GM18870 (cell line): ENCODE measurements around the gene DNMBP.
"Not testable (repeated sequence)": the region's sequence is repeated elsewhere in the genome, so short reads cannot be mapped to it uniquely, and the experiment has no call there.

ENCODE experiments used
- ATAC-seq: cut with Tn5 transposase; IDR thresholded peaks from one replicate; pipeline ENCODE4 v1.9.1; 2021; ENCODE audit warnings: moderate library complexity; ENCODE audit not compliant: unreplicated experiment

The DNMBP gene

GRCh38 chr10:99870123-99870730 lies 139.5 kb downstream of the DNMBP start:
- no peak for ATAC-seq

- no peak for ATAC-seq
These were observed 140.1 kb downstream of the DNMBP start for GRCh38 chr10:99869581-99870122.

GRCh38 chr10:99867250-99867649 lies 142.5 kb downstream of the DNMBP start:
- not testable (repeated sequence) for ATAC-seq

DNA sequence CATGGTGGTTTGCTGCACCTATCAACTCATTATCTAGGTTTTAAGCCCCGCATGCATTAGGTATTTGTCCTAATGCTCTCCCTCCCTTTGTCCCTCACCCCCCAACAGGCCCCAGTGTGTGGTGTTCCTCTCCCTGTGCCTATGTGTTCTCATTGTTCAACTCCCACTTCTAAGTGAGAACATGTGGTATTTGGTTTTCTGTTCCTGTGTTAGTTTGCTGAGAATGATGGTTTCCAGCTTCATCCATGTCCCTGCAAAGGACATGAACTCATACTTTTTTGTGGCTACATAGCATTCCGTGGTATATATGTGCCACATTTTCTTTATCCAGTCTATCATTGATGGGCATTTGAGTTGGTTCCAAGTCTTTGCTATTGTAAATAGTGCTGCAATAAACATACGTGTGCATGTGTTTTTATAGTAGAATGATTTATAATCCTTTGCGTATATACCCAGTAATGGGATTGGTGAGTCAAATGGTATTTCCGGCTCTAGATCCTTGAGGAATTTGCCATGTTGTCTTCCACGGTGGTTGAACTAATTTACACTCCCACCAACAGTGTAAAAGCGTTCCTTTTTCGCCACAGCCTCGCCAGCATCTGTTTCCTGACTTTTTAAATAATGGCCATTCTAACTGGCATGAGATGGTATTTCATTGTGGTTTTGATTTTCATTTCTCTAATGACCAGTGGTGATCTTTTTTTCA lies 146.1 kb downstream of the DNMBP start:
- ATAC-seq = not testable (repeated sequence)

GRCh38 chr10:99860466-99860865 lies 149.3 kb downstream of the DNMBP start:
- ATAC-seq = no peak

GRCh38 chr10:99859585-99859984 lies 150.2 kb downstream of the DNMBP start:
- no peak for ATAC-seq

DNA sequence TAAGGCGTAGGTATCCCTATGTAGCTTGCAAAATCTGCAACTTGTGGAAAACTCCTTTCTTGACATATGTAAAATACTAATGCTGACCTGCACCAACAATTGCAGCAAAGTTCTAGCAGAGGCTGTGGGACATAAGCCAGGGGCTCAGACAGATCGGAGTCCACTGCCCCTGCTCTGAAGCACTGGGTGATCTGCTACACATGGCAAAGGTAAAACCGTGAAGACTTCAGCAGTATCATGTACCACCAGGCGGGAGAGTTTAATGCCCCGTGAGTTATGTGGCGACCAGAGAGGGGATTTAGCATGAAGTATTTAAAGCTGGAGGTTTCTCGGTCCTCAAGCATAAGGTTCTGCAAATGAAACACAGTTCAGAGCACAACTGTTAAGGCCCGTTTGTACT lies 150.9 kb downstream of the DNMBP start:
- ATAC-seq = no peak

DNA sequence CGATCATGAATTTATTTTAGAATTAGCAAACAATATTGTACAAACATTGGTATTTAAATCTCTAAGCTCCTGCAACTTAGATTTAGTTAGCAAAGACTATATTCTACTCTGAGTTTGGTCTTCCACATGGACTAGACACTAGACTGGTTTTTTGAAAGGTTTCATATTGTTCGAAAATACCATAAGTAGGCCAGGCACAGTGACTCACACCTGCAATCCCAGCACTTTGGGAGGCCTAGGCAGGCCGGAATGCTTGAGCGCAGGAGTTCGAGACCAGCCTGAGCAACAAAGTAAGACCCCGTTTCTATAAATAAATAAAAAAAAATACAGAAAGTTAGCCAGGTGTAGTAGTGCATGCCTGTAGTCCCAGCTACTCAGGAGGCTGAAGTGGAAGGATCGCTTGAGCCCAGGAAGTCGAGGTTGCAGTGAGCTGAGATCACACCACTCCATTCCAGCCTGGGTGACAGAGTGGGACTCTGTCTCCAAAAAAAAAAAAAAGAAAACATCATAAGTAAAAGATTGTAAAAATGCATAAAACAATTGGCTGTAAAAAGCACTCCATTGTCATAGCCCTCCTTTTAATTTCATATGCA lies 154.2 kb downstream of the DNMBP start:
- no peak for ATAC-seq

DNA sequence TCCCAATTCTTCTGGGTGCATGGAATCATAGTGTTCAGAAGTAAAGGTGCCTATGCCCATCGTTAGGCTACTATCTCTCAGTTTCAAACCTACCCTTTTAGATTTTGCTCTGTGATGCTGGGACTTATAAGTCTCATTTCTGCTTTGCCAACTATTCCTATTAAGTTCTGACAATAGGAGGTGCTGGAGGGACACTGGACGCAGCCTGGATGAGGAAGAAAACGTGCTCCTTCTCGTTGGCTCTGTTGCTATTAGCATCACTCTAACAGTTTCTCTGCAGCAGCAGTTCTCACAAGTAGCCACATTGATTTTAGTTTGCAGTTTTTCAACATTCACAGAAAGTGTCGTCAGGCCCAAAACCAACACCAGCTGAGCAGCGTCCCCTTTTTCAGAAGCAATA lies 154.9 kb downstream of the DNMBP start:
- ATAC-seq = no peak

- ATAC-seq = no peak
These were observed 156.1 kb downstream of the DNMBP start for GRCh38 chr10:99853655-99854054.

DNA sequence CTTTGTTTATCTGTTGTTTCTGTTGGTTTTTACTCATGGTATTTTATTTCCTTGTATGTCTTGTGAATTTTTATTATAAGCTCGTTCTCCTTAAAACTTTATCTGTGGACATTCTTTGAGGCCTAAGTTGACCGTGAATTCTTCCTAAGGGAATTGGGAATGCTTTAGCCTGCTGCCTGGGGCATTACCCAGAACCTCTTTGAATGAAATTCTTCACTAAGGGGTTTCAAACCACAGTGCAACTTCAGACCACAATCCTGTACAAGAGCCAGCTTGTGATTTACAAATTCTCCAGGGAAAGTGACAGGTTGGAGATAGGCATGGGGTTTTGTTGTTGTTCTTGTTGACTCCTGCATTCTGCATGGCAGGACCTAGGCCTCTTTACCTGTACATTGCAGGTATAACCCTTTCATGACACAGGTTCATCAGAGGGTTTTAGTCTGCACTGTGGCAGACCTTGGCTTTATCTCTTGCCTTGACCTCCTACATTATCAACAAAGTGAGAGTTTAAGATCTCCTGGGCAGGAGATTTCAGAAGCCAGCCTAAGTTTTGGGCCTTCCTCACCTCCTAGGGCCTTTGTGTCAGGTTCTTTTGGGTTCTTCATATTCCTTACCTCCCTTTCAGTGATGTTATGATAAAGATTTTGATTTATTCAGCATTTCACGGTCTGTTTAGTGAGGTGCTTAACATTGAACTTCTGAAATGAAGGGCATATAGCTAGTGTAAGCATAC lies 157.1 kb downstream of the DNMBP start:
- no peak for ATAC-seq

DNA sequence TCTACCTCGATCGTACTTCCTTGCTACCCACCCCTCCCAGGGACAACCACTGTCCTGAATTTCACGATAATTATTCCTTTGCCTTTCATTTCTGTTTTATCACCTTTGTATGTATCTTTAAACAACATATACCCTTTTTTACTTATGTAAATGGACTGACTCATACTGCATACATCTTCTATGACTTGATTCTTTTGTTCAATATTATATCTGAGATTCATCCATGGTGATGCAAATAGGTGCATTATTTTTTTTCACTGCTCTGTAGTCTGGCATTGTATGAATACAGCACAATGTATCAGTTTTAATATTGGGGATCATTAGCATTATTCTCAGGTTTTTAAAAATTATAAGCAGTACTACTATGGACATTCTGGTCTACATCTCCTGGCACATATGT lies 157.9 kb downstream of the DNMBP start:
- ATAC-seq = no peak

DNA sequence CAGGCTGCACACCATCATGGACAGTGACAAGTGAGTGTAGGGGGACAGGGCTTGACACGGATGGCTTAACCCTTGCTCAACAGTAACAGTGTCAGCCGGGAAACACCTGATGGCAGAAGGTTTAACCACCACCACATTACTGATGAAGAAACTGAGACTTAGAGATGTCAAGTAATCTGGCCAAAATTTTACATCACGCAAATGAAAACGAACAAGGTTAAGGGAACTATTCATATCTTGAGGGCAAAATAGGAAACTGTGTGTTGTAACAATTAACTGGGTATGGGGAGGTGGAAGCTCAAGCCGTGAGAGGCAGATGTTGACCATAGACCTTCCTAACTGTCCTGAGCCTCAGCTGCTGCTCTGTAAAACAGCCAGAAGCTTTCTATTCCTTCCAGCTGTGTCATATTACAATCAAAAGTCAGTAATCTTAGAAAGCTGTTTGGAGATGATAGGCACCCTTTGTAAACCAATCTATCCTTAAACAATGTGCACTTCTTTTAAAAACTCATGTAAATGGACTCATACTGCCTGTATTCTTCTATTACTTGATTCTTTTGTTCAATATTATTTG lies 158.9 kb downstream of the DNMBP start:
- ATAC-seq = no peak

DNA sequence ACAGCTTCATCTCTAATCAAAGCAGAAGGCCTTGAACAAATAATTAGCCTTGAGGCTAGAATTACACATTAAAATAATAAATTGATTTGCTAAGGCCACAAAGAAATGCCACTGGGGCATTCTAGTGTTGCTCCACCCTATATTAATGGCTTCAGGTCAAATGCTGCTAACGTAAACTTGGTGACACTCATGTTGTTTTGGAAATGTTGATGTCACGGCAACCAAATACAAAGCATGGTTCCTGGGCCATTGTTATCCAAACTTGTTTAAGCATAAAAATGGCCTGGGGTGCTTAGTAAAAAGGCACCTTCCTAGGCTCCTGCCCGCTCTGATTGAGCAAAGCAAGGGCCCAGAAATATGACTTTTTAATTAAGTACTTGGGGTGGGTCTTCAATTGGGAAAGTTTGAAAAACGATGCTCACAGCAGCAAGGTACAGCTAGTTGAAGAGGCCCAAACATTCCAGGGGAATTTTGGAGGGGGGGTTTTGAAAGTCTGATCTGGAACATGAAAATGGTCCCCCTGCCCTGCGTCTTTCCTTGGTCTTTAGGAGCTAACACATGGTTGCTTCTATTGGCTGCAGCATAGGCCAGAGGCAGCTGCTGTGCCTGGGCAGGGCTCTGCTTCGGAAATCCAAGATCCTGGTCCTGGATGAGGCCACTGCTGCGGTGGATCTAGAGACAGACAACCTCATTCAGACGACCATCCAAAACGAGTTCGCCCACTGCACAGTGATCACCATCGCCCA lies 159.6 kb downstream of the DNMBP start:
- no peak for ATAC-seq

DNA sequence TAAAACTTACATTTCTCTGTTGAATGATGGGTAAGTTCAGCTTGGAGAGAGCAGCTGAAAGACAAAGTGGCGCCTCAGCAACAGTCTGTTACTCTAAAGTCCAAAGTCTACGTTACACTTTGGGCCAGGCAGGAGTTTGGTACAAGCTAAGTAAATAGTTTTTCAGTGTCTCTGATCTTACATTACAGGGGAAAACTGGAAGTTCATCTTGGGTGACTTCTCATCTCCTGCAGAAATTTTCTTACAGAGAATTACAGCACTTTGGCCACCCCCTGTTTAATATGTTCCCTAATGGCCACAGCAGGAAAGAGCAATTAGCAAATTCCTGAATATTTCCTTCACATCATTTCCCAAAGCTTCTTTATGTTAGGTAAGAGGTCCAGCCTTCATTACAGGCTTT lies 160.2 kb downstream of the DNMBP start:
- no peak for ATAC-seq

- no peak for ATAC-seq
These were observed 160.7 kb downstream of the DNMBP start for GRCh38 chr10:99849057-99849456.

DNA sequence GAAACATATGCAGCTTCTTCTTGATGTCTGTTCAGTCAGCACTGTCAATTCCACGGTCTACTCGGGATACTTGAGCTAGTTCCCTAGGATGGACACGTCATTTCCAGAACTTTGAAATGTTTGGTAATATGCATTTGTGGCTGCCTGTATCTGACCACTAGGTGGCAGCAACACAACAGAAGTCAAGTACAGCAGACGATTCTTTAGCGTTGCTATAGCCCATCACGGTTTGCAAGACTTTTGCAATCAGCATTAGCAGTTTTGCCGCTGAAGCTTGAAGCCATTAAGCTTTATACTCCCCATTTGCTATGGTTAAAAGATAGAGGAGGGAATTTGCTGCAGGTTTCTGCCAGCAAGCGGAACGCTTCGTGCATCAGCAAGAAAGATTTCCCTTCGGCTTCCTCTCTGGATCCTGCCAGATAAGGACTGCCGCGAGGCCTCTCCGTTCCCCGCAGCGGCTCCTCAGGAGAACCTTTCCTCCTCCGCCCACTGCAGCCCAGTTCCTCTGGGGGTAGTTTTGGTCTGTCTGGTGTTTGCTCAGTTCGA lies 163.8 kb downstream of the DNMBP start:
- ATAC-seq = no peak

DNA sequence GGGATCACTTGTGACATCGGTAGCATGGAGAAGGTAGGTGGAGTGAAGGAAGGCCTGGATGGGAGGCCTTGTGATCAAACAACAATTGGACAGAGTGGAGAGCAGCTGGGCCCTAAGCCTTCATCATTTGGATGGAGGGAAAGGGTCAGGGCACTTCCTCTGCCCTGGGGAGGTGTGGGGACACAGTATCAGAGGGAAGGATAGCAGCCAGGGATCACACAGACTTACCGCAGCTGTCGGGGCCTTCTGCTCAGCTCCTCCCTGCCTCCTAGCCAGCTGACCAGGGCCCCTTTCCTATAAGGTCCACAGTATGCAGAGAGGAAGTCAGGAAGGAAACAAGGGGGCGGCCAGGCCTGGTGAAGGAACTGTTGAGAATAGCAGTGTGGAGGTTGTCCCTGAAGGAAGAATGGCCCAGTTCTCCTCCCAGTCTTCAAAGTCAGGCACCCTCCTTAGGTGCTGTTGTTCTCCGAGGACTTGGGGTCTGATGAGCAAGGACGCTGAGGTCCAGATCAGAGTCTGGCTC lies 165.3 kb downstream of the DNMBP start:
- ATAC-seq = no peak

DNA sequence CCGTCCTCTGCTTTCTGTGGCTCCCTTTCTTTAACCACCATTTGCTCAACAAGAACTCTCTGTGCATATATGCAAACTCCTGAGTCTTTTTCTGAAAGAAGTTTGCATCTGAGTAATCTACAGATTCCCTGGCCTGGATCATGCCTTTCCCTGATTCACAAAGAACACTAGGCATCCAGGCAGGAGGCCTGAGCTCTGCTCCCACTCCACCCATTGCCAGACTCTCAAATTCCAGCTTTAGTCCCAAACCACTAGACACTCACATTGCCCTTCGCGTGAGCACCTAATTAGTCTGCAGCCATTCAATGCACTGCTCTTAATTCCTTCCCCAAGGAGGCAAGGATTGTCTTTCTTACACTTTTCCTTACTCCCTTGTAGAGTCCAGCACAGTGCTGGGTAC lies 166.4 kb downstream of the DNMBP start:
- no peak for ATAC-seq

- no peak for ATAC-seq
These were observed 168.0 kb downstream of the DNMBP start for GRCh38 chr10:99841746-99842145.
